Neural cell (in vitro differentiated cells): ENCODE measurements around the gene SHPK.

Source experiments
- CTCF ChIP-seq: fragments of 450-650 bp; IDR thresholded peaks from 2 replicates; pipeline ENCODE4 v1.5.1; 2014; ENCODE audit warnings: antibody characterized with exemption, mild to moderate bottlenecking, moderate library complexity; ENCODE audit not compliant: poor library complexity, severe bottlenecking
- EZH2 ChIP-seq: fragments of 200-600, 300-800 bp; shearing (Covaris generic), sonication (generic); IDR thresholded peaks from 2 replicates; pipeline ENCODE4 v1.6.1; 2014; ENCODE audit warnings: antibody characterized with exemption, low read length, borderline replicate concordance, mild to moderate bottlenecking; ENCODE audit not compliant: insufficient read depth, poor library complexity, severe bottlenecking
- RAD21 ChIP-seq: fragments of 450-650 bp; conservative IDR thresholded peaks from 2 replicates; pipeline ENCODE4 v1.6.1; 2014; ENCODE audit warnings: antibody characterized with exemption, mild to moderate bottlenecking, moderate library complexity
- SMC3 ChIP-seq: fragments of 450-650 bp; conservative IDR thresholded peaks from 2 replicates; pipeline ENCODE4 v1.6.1; 2014; ENCODE audit warnings: antibody characterized with exemption, mild to moderate bottlenecking, moderate library complexity; ENCODE audit not compliant: poor library complexity

- TF ChIP-seq EZH2: no peak
- TF ChIP-seq SMC3: no peak
- TF ChIP-seq CTCF: no peak
- no peak for TF ChIP-seq RAD21
Observed at GRCh38 chr17:3576970-3577369, 59.1 kb downstream of the SHPK start.
